ENCODE data around the gene LRRC42. TPM values are rescaled to one million over a fixed set of nuclear protein-coding genes. Genes with fewer than 3 reads are reported as not detected.

LRRC42 gene
- total RNA-seq, 1 experiment from 2014 or later: 59.3 TPM

DNA sequence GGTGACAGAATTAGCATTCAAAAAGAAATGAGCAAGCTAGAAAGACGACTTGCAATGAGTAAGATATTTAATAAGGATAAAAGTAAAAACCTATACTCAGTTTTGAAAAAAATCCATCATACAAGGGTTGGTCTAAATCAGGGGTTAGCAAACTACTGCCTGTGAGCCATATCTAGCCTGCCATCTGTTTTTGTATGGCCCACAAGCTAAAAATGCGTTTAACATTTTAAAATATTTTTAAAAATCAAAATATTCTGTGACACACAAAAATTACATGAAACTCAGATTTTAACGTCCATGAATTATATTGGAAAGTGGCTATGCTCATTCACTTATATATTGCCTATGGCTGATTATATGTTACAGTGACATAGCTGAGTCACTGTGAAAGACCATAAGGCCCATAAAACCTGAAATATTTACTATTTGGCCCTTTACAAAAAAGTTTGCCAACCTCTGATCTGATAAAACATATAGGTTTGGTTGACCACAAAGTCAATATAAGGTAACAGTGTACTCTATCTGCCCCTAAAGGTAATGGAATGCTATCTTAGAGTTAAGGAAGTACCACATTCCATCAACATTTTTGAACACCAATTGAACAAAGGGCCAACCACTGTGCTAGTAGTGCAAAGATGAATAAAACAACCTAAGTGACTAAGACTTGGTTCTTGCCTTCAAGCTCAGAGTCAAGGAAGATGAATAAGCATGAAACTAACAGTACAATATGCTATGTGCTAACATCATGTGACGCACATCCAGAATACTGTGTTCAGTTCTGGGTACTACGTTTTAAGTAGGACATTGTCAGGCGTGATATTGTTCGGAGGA lies 3.8 kb upstream of the LRRC42 start:
- DNase-seq (ENCODE audit: low read depth): no peak

DNA sequence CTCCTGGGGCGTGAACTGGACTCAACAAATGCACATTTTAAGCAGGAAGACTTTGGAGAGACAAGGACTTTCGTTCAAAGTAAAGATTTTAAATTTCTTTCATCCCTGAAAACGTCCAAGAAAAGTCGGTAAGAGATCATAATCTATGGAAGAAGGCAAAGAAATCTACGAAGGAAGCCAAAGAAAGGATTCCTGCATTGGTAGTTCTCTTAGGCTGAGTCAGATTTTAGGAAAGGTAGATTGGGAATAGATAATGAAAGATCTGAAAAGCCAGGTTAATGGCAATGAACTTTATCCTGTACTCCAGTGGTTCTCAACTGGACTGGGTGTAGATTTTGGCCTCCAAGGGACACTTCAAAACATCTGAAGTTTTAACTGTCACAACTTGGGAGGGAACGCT lies 3.1 kb upstream of the LRRC42 start:
- DNase-seq (ENCODE audit: low read depth): no peak

DNA sequence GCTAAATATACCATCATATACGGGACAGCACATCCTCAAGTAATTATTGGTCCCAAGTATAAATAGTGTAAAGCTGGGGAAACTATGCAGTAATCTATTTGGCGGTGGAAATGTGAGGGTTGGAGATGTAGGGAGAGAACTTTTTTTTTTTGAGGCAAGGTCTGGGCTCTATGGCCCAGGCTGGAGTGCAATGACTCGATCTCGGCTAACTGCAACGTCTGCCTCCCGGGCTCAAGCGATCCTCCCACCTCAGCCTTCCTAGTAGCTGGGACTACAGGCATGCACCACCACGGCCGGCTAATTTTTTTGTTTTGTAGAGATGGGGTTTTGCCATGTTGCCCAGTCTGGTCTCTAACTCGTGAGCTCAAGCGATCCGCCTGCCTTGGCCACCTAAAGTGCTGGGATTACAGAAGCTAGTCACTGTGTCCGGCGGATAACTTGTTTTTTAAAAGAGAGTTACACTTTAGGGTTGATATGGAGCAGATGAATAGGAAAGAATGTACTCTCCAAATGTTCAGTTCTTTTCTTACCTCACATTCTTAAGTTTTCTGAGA lies 2.6 kb upstream of the LRRC42 start:
- no peak for DNase-seq (ENCODE audit: low read depth)

DNA sequence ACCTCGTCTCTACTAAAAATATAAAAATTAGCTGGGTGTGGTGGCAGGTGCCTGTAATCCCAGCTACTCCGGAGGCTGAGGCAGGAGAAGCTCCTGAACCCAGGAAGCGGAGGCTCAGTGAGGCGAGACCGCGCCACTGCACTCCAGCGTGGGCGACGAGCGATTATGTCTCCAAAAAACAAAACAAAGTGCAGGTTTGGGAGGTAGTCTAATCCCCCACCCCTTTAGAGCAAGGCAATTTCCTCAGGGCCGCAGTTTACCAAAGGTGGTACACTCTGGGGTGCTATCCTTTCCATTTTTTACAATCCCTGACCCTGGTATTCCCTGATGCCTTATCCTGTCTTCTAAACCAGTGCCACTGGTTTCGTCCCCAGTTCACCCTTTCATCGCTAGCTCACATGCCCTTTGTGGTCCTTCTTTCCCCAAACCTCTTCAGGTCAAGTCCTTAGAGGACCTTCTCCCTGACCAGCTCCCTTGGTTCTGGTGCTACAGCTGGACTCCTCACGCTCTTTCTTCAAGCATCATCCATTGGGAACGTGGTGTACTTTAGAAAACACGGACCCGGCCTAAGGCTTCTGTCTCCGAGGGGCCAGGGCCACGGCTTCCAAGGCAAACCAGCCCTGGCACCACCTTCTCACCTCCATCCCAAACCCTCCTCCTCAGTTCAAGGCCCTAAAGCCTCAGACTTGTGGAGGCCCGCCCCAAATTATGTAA lies 1.5 kb upstream of the LRRC42 start:
- DNase-seq (ENCODE audit: low read depth): peak; percentile 32

DNA sequence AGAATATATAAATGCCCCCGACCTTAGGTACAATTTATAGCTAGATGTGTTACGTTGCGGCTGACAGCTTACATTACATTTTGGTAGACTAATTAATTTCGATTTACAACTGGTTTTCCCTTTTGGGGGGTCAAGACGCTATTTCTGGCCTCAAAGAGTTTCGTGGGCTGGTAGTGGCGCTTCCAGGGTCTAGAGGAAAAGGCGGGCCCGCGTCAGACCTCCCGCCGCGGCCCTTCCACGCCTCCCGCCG lies 1.0 kb upstream of the LRRC42 start:
- no peak for DNase-seq (ENCODE audit: low read depth)

DNA sequence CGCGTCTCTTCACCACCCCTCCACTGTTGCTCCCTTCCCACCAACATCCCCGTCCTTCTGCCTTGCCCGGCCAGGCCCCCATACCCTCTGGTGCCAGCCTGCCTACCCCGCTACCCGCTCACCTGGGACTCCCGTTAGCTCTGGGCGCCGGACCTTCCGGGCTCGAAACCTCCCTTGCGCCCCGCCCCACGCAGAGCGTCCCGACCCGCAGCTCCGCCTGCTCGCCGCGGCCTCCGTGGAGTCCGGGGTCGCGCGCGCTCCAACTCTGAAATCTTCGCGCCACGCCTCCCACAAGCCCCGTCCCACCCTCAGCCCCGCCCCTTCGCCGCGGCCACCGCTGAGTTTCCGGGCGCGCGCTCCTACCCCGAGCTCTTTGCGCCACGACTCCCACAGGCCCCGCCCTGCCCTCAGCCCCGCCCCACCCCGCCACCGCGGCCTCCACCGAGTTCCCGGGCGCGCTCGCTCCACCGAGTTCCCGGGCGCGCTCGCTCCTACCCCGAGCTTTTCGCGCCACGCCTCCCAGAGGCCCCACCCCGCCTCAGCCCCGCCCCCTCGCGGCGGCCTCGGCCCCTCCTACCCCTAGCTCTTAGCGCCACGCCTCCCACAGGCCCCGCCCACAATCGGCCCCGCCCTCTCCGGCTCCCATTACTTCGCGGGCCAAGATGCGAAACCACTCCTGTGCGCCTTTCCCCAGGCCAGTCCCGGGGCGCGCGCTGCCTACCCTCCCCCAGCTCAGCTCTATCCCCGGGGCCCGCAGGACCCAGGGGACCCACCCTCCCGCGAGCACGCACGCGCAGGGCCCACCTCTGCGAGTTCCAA lies 508 bp upstream of the LRRC42 start, which contains the start of gene IFT25:
Gene IFT25 (minus strand): TSS at position 267 of the 819 bp plus-strand sequence. CDS start 5,617 bp downstream, outside the sequence.
- peak; percentile 92 for DNase-seq (ENCODE audit: low read depth)

DNA sequence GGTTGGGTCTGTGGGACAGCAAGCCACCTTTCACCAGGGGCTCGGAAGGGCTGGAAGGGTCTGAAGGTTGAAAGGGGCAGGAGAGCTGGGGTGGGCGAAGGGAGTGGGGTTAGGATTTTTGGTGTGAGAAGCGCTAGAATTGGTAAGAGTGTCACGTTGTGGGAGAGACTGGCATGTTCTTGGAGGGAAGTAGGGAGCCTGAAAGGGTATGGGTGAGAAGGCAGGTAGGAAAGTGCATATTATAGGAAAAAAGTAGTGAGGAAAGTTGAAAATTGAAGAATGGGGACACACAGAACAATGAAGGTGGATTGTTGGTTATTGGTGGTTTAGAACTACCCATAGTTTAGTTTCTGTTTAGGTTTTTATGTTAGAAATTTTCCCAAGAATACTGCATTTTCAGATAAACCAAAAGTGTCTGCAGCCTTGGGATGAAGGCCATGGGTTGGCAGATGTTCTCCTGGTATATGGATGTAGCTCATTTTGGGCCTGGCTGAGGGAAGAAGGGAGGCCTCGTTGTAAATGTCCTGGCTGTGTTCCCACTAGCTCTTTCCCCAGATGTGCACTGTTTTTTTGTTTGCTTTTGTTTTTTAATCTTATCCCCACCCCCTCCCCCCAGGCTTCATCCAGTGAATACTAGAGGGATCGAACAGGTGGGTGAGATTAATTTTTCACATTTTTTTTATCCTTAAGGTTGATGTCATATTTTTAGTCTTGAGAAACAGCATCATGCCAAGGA lies 1.2 kb downstream of the LRRC42 start:
- DNase-seq (ENCODE audit: low read depth): no peak

DNA sequence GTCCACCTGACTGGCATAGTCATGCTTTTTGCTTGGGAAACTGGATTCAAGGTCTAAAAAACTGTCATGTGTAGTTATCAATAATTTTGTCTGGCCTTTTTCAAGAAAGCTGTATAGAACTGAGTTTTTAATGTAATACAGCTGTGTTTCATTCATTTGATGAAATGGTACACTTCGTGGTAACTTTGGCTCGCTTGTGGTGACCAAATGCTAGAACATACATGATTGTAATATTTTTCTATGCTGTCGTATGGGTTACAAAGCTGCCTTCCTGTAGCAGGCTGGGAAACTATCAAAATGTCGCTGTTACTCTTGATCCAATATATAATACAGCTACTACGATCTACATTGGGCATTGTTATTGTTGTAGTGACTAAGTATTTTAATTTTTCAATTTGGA lies 2.1 kb downstream of the LRRC42 start:
- no peak for DNase-seq (ENCODE audit: low read depth)

DNA sequence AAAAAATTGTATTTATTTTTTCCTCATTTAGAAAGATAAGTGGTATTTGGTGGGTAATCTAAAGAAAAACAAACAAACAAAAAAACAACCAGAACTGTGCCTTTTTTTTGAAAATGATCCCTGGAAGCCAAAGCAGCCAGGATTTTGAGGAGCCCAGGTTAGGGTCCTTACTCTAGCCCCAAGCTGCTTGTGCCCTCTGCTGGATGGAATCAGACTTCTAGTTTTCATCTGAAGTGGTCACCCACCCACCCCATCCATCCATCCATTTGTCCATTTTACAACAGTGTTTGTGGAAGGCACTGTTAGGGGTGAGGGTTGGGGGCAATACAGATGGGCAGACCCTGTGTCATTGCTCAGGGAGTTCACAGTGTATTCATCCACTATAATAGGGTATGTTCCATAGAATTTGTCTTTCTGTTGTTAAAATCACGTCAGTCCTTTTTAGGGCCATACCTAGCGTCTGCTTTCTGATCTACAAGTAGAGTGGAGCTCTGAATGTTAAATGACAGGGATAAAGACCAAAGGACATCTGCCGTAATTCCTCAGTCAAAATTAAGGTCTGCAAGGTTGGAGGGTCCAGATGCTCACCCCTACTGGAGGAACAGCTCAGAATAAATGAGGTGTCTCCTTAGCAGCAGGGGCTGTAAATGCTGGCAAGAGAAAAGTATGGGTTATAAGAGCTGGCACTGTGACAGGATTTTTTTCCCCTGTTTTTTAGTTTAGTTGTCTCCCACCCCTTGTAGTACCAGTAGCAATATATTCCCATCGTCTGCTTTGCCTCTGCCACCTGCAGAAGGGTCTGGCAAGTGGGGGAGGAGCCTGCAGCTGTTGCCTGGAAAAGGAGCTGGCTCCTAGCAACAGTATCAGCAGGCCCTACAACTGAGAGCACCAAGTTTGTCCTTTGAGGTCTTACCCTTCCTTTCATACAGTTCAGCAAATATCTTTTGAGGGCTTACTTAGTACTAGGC lies 3.2 kb downstream of the LRRC42 start:
- peak; percentile 49 for DNase-seq (ENCODE audit: low read depth)

DNA sequence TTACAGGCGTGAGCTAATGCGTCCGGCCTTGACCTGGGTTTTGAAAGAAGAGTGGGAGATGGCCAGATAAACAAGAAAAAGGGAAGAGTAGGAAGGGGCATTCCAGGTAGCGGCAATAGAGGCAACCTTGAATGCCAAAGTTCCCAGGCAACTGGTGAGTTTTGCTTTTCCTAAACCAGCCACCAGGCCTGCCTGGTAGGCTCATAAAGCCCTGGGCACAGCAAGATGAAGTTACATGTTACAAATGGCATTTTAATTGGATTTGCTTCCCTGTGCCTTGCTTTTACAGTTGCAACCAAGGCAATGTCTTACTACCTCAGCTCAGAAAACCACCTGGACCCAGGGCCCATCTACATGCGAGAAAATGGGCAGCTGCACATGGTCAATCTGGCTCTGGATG lies 5.5 kb downstream of the LRRC42 start:
- DNase-seq (ENCODE audit: low read depth): no peak

DNA sequence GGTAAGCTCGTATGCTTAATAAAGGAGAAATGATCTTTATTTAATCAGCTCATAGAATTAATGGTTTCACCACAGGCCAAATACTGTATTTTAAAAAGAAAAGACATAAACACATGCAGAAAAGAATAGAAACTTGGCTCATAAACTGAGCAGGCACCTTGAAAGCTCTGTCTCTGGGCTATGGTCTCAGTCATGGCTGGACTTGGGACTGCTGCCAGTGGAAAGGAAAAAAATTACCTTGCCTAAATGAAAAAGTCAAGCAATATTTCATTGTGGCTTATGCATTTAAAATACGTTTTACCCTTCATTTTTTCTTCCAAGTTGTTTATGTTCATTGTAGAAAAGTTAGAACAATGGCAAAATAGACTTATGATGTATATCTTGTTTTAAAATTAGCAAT lies 8.0 kb downstream of the LRRC42 start:
- no peak for DNase-seq (ENCODE audit: low read depth)

DNA sequence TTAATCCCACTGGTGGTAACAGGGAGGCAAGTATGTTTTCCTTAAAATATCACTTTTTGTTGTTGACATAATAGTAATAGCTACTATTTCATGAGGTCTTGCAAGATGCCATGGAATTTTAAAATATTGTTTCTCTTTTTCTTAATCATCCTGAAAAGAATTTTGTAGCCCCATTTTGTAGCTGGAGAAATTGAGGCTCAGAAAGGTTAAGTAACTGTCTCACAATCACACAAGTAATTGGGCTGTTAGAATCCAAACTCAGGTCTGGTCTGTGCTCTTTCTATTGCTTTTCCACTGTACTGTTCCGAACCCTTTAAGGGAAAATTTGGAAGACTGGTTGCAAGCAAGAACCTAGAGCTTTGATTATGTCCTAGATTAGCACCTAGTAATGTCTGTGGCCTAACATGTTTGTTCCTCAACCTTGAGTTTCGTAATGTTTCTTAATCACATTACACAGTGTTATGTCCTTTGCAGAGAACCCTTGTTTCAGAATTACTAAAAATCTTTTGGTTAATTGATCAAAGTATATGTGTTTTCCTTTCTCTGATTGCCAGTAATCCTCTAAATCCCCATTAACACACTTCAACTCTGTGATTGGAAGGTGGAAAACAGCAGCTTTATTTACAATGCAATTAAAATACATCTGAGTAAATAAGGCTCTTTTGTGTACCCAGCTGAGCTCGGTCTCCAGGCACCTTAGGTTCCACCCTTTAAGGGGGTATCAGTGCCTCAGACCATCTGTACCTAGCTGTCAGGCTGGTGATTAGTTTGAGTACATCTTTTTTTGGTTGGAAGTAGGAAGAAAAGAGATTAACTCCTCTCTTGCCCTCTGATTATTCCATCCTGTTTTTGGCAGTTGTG lies 10.4 kb downstream of the LRRC42 start:
- DNase-seq (ENCODE audit: low read depth): peak; percentile 14

DNA sequence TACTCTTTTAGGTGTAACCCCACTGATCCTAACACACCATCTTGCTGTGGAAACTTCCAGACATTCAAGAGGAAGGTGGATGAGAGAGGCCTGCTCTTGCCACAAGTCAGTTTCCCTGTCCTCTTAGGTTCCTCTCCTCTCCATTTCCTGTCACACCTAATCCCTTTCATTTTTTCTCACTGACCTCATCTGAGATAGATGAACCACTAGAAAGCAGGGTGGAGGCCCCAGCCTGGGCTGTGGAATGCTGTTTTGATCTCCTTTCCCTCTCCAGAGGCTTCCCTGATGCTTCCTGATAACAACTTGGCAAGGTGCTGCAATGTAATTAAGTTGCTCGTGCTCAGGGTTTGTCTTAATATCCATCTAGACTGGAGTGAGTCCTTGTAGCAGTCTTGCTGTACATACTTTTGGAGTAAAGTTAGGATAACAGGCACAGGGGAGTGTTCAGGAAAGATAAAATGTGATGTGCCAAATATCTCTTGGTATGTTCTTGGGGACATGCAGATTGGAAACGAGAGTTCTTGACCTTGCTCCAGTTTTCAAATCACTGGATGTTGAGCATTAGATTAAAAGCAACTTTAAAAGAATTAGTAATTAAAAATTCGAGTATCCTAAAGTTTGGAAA lies 11.2 kb downstream of the LRRC42 start:
- peak; percentile 83 for DNase-seq (ENCODE audit: low read depth)

DNA sequence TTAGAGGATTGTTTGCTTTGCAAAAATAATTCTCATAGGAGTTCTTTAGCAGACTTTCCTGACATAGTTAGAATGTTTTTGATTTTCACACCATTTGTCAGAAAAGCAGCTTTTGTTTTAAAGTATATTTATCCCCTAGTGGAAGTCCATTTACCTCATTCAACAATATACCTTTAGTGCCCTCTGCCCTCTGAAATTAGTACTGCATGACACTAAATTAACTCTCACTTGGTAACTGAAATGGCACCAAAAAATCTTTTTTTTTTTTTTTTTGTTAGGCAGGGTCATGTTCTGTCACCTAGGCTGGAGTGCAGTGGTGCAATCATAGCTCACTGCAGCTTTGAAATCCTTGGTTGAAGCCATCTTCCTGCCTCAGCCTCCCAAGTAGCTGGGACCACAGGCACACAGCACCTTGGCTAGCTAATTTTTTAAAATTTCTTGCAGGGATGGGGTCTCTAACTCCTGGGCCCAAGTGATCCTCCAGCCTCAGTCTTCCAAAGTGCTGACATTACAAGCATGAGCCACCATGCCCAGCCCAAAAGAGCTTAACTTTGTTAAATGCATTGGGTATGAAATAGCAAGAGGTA lies 13.6 kb downstream of the LRRC42 start:
- DNase-seq (ENCODE audit: low read depth): peak; percentile 33

DNA sequence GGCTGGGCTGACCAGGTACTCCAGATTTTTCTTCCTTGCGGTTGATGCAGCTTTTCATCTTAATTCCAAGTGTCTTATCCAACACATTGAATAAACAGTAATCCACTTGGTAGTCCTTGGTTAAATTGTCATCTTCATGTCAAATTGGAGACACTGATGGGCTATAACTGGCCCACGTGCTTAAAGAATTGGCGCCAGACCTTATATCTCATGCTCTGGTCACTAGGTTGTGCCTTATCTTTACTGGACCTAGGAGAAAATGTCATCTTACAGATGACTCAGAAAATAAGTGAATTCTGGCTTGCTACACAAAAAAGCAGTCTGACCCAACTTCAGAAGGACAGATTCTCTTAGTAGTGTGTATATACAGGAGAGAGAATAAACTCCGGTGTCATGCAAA lies 16.2 kb downstream of the LRRC42 start:
- no peak for DNase-seq (ENCODE audit: low read depth)

DNA sequence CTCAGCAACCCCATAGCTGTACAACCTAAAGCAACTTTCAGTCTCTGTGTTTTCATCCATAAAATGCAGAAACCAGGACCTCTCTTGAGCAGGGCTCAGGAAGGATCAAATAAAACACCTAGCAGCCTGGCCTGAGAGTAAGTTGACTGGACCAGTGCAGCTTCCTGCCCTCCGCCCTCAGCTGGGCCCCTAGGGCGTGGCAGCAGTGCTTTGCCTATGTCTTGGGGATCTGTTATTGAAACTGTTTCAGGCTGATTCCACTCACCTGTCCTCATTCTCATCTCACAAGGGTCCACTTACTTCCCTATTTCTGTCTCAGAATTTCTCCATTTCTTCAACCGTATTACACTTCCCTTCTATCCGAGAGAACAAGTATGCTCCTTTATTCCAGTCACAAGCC lies 17.3 kb downstream of the LRRC42 start:
- no peak for DNase-seq (ENCODE audit: low read depth)

DNA sequence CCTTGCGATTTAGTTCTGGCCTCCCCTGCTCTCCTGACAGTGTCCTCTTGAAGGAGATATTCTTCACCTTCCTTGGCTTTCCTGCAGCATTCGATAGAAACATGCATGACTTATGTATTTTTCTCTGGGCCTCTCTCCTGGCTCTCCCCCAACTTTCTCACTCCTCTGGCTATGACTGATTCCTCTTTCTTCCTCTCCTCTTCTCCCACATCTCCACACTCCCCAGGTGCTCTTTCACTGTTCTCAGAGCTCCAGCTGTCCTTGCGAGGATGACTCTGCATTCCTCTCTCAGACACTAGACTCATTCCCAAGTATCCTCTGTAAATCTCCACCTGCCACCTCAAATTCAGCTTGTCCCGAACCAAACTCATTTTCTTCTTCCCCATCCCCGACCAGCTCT lies 18.0 kb downstream of the LRRC42 start:
- no peak for DNase-seq (ENCODE audit: low read depth)

DNA sequence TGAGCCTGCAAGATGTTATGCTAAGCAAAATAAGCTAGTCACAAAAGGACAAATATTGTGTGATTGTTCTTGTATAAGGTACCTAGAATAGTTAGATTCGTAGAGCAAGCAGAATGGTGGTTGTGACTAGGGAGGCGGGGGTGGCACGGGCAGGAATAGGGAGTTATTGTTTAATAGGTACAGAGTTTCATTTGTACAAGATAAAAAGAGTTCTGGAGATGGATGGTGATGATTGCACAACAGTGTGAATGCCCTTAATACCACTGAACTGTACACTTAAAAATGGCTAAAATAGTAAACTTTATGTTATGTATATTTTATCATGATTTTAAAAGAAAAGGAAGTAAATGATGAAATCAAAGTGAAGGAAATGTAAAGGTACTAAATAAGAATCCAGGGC lies 20.6 kb downstream of the LRRC42 start:
- DNase-seq (ENCODE audit: low read depth): no peak

Data from M059J (cell line).